Psoas muscle (tissue), 8 donors: ENCODE data around the gene TMPRSS3. TPM values are rescaled to one million over a fixed set of nuclear protein-coding genes. Genes with fewer than 3 reads are reported as not detected.

Experiments
- ATAC-seq, 4 donors: fragments of 200-7000 bp; cut with Tn5 transposase; one replicate each; pipeline ENCODE4 v1.9.1; 2020; ENCODE audit warnings: moderate library complexity in 3 of 4, mild to moderate bottlenecking in 2 of 4
- DNase-seq, 2 donors: peaks; one replicate each; pipeline ENCODE4 v3.0.0-alpha.2; 2020
- H3K27ac ChIP-seq: fragments of 200-600 bp; one replicate; pipeline ENCODE4 v1.8.0; 2022
- H3K27me3 ChIP-seq, 3 donors: fragments of 200-600 bp in 1 of 3; one replicate each; pipeline versions ENCODE4 v1.6.1 to v1.8.0; 2013 to 2022; ENCODE audit warnings: low read length in 2 of 3, mild to moderate bottlenecking in 2 of 3, moderate library complexity in 1 of 3; ENCODE audit not compliant: insufficient read depth in 3 of 3
- H3K36me3 ChIP-seq, 2 donors: fragments of 200-600 bp in 1 of 2; one replicate each; pipeline versions ENCODE4 v1.6.1 to v1.8.0; 2013 to 2022; ENCODE audit warnings: low read depth in 1 of 2, mild to moderate bottlenecking in 1 of 2, moderate library complexity in 1 of 2; ENCODE audit not compliant: insufficient read depth in 1 of 2
- H3K4me1 ChIP-seq: fragments of 200-600 bp; one replicate; pipeline ENCODE4 v1.8.0; 2022
- H3K4me3 ChIP-seq: fragments of 200-600 bp; one replicate; pipeline ENCODE4 v1.8.0; 2022; ENCODE audit warnings: mild to moderate bottlenecking
- H3K9me3 ChIP-seq: fragments of 200-600 bp; one replicate; pipeline ENCODE4 v1.8.0; 2022
- CTCF ChIP-seq: fragments of 200-600 bp; IDR thresholded peaks from one replicate; pipeline ENCODE4 v1.8.0; 2022; ENCODE audit warnings: antibody characterized with exemption
- WGBS, 3 donors: extraction: QIAGEN DNeasy Blood & Tissue Kit; methylation state at CpG; one replicate each; pipeline versions ENCODE4 v1.1.6 to v1.1.7; 2013; 5-methylcytosine and 5-hydroxymethylcytosine counted together
- intact Hi-C, 2 donors: fragments of 100-400 bp; cut with DNase I; formaldehyde crosslinking; loops; one replicate each; pipeline versions ENCODE4 v1.11.0 to v1.14.2; 2022
- polyA plus RNA-seq, 3 donors: library from polyadenylated mRNA; stranded (reverse); fragments of 200-250 nt; gene quantifications; one replicate each; pipeline ENCODE4 v1.2.3, GENCODE V29; 2013
- total RNA-seq, 4 donors: library from RNA; stranded (reverse); fragmentation: NEBNext Ultra II Directional in 2 of 4; extraction: Animal tissue kit (Norgen Biotek cat#: 25700) in 2 of 4; gene quantifications; one replicate each; pipeline versions ENCODE4 v1.2.1 to v1.2.4, GENCODE V29; 2021 to 2023
- donor health status: healthy with polysubstance abuse.
- donor health status: DM: no; HTN: no; CAD: no; lungs with moderate emphysema.
- donor health status: Bipolar disorder and iron deficiency.
- donor health status: healthy.
- donor health status: DM: yes; HTN: yes; CAD: no.
- donor health status: DM: no; HTN: no; CAD: no.
- donor health status: DM: no; HTN: no; CAD: no.
- donor health status: DM: yes; HTN: yes; CAD: no.

TMPRSS3 gene
- total and polyA plus RNA-seq, 7 donors: 0.25 TPM; not detected in 6

- Histone ChIP-seq H3K36me3 (no peaks in the 10 kb centered on the region), H3K4me1 (no peaks in the 10 kb centered on the region), H3K4me3 (no peak overlapping the region), H3K27me3 (peaks cover 0 to 11% (median 0%) of the 10 kb centered on the region in 3 donors), H3K27ac (no peak overlapping the region), H3K9me3 (peaks cover 5% of the 10 kb centered on the region)
- intact Hi-C loops: no loop called here
- TF ChIP-seq CTCF: no peak
- no peak for DNase-seq
- ATAC-seq: no peak
- WGBS, 3 donors: 85 to 96% (median 91%) methylated on average over 2 of the region's 2 CpGs
Observed at GRCh38 chr21:42401820-42402251, 6.0 kb upstream of the TMPRSS3 start.

- DNase-seq: no peak
- no peak for ATAC-seq
- peaks cover 5% of the 10 kb centered on the region for H3K9me3 ChIP-seq
- H3K4me1 ChIP-seq: no peaks in the 10 kb centered on the region
- 24 to 47% (median 35%) methylated on average over 3 of the region's 3 CpGs for WGBS, 3 donors
- no peak overlapping the region for H3K27ac ChIP-seq
- H3K27me3 ChIP-seq: peaks cover 0 to 11% (median 0%) of the 10 kb centered on the region in 3 donors
- H3K36me3 ChIP-seq: no peaks in the 10 kb centered on the region
- H3K4me3 ChIP-seq: no peak overlapping the region
- TF ChIP-seq CTCF: no peak
- intact Hi-C loops: no loop called here
Observed at GRCh38 chr21:42401154-42401553, 5.3 kb upstream of the TMPRSS3 start.

GRCh38 chr21:42400525-42400924, 4.7 kb upstream of the TMPRSS3 start:
- intact Hi-C loops: no loop called here
- no peak overlapping the region for H3K27ac ChIP-seq
- H3K4me1 ChIP-seq: no peaks in the 10 kb centered on the region
- no peak for DNase-seq
- H3K4me3 ChIP-seq: no peak overlapping the region
- no peak for TF ChIP-seq CTCF
- 73 to 80% (median 75%) methylated on average over 4 of the region's 4 CpGs for WGBS, 3 donors
- peaks cover 0 to 10% (median 0%) of the 10 kb centered on the region in 3 donors for H3K27me3 ChIP-seq
- ATAC-seq: no peak
- H3K36me3 ChIP-seq: no peaks in the 10 kb centered on the region
- peaks cover 5% of the 10 kb centered on the region for H3K9me3 ChIP-seq

- ATAC-seq (no peak), DNase-seq (no peak)
- Histone ChIP-seq H3K9me3 (peaks cover 5% of the 10 kb centered on the region), H3K4me3 (no peak overlapping the region), H3K27me3 (peaks cover 0 to 4% (median 1%) of the 10 kb centered on the region in 3 donors), H3K36me3 (no peaks in the 10 kb centered on the region), H3K27ac (no peak overlapping the region), H3K4me1 (no peaks in the 10 kb centered on the region)
- 54 to 69% (median 57%) methylated on average over 12 of the region's 12 CpGs for WGBS, 3 donors
- intact Hi-C loops: no loop called here
- TF ChIP-seq CTCF: no peak
Observed at GRCh38 chr21:42398436-42399028, 2.7 kb upstream of the TMPRSS3 start.
